Ectodermal cell (in vitro differentiated cells): ENCODE results near the gene NOTCH2NLA. TPM values are rescaled to one million over a fixed set of nuclear protein-coding genes. Genes with fewer than 3 reads are reported as not detected.
A peak's percentile ranks its signal among the peaks of the same experiment; 100 is the strongest.
"Not testable (repeated sequence)": the region's sequence is repeated elsewhere in the genome, so short reads cannot be mapped to it uniquely, and the experiment has no call there.

ENCODE experiments used
- H3K27ac ChIP-seq: 2 replicates; pipeline ENCODE4 v1.7.0; 2013; ENCODE audit warnings: mild to moderate bottlenecking, low read depth, low read length; ENCODE audit not compliant: insufficient read depth, poor library complexity, severe bottlenecking
- H3K27me3 ChIP-seq: 2 replicates; pipeline ENCODE4 v1.7.0; 2013; ENCODE audit warnings: mild to moderate bottlenecking, low read length; ENCODE audit not compliant: insufficient read depth, control insufficient read depth, poor library complexity, severe bottlenecking
- H3K36me3 ChIP-seq: one replicate; pipeline ENCODE4 v1.7.0; 2013; ENCODE audit warnings: low read length; ENCODE audit not compliant: control insufficient read depth, insufficient read depth
- H3K4me1 ChIP-seq: one replicate; pipeline ENCODE4 v1.7.0; 2013; ENCODE audit warnings: low read length; ENCODE audit not compliant: control insufficient read depth, insufficient read depth
- H3K4me3 ChIP-seq: 2 replicates; pipeline ENCODE4 v1.7.0; 2013; ENCODE audit warnings: low read depth, low read length, control low read depth; ENCODE audit not compliant: insufficient read depth
- H3K9me3 ChIP-seq: 2 replicates; pipeline ENCODE4 v1.7.0; 2013; ENCODE audit warnings: mild to moderate bottlenecking, low read length, moderate library complexity; ENCODE audit not compliant: control insufficient read depth
- WGBS, 2 experiments: methylation state at CpG; one replicate each; pipeline ENCODE4 v1.1.7; 2013; ENCODE audit warnings: missing lambda C conversion rate in 2 of 2; 5-methylcytosine and 5-hydroxymethylcytosine counted together
- polyA plus RNA-seq, 4 experiments: library from polyadenylated mRNA; stranded (reverse); fragments of 50-300 nt; gene quantifications; one replicate each; pipeline ENCODE4 v1.2.3, GENCODE V29; 2013

NOTCH2NLA gene
- polyA plus RNA-seq (2013, experiment 1 of 4): 12.8 TPM
- 14.8 TPM for polyA plus RNA-seq (2013, experiment 2 of 4)
- 10.6 TPM for polyA plus RNA-seq (2013, experiment 3 of 4)
- 11.5 TPM for polyA plus RNA-seq (2013, experiment 4 of 4)

GRCh38 chr1:146228710-146229477, at the start of gene NOTCH2NLA:
Gene NOTCH2NLA (minus strand): TSS chr1:146229021. CDS start chr1:146189337, 39,684 bp downstream.
- not testable (repeated sequence) for H3K27ac ChIP-seq, H3K4me1 ChIP-seq, H3K27me3 ChIP-seq, H3K36me3 ChIP-seq, H3K9me3 ChIP-seq
- H3K4me3 ChIP-seq: peak within 1 kb of the TSS; percentile 49
- WGBS, 2 experiments: 0 to 1% methylated on average over 21 to 30 of the region's 72 CpGs

- H3K4me1 ChIP-seq, H3K27ac ChIP-seq, H3K36me3 ChIP-seq, H3K4me3 ChIP-seq, H3K9me3 ChIP-seq, H3K27me3 ChIP-seq: not testable (repeated sequence)
- no CpG with 5 or more reads among the region's 3 CpGs for WGBS, 2 experiments
Measured at GRCh38 chr1:146278346-146278745, 49.5 kb upstream of the NOTCH2NLA start.

- H3K4me3 ChIP-seq, H3K27ac ChIP-seq, H3K9me3 ChIP-seq, H3K27me3 ChIP-seq, H3K4me1 ChIP-seq, H3K36me3 ChIP-seq: not testable (repeated sequence)
- no CpG with 5 or more reads among the region's 2 CpGs for WGBS, 2 experiments
Measured at GRCh38 chr1:146277087-146277486, 48.3 kb upstream of the NOTCH2NLA start.

GRCh38 chr1:146274083-146274482, 45.3 kb upstream of the NOTCH2NLA start:
- not testable (repeated sequence) for H3K27ac ChIP-seq, H3K4me1 ChIP-seq, H3K9me3 ChIP-seq, H3K36me3 ChIP-seq, H3K27me3 ChIP-seq, H3K4me3 ChIP-seq
- WGBS, 2 experiments: no CpG with 5 or more reads among the region's 3 CpGs

- WGBS, 2 experiments: no CpG with 5 or more reads among the region's 5 CpGs
- H3K4me3 ChIP-seq, H3K27ac ChIP-seq, H3K27me3 ChIP-seq, H3K4me1 ChIP-seq, H3K9me3 ChIP-seq, H3K36me3 ChIP-seq: not testable (repeated sequence)
Measured at GRCh38 chr1:146273194-146273593, 44.4 kb upstream of the NOTCH2NLA start.

GRCh38 chr1:146272734-146273133, 43.9 kb upstream of the NOTCH2NLA start:
- H3K27ac ChIP-seq, H3K4me1 ChIP-seq, H3K36me3 ChIP-seq, H3K27me3 ChIP-seq, H3K9me3 ChIP-seq, H3K4me3 ChIP-seq: not testable (repeated sequence)
- WGBS, 2 experiments: no CpG with 5 or more reads among the region's 3 CpGs

- not testable (repeated sequence) for H3K36me3 ChIP-seq, H3K4me3 ChIP-seq, H3K4me1 ChIP-seq, H3K9me3 ChIP-seq, H3K27ac ChIP-seq, H3K27me3 ChIP-seq
- no CpG with 5 or more reads among the region's 2 CpGs for WGBS, 2 experiments
Measured at GRCh38 chr1:146271977-146272376, 43.2 kb upstream of the NOTCH2NLA start.

- not testable (repeated sequence) for H3K9me3 ChIP-seq, H3K4me1 ChIP-seq, H3K36me3 ChIP-seq, H3K27me3 ChIP-seq, H3K27ac ChIP-seq, H3K4me3 ChIP-seq
- no CpG with 5 or more reads among the region's 9 CpGs for WGBS, 2 experiments
Measured at GRCh38 chr1:146270129-146270528, 41.3 kb upstream of the NOTCH2NLA start.

DNA sequence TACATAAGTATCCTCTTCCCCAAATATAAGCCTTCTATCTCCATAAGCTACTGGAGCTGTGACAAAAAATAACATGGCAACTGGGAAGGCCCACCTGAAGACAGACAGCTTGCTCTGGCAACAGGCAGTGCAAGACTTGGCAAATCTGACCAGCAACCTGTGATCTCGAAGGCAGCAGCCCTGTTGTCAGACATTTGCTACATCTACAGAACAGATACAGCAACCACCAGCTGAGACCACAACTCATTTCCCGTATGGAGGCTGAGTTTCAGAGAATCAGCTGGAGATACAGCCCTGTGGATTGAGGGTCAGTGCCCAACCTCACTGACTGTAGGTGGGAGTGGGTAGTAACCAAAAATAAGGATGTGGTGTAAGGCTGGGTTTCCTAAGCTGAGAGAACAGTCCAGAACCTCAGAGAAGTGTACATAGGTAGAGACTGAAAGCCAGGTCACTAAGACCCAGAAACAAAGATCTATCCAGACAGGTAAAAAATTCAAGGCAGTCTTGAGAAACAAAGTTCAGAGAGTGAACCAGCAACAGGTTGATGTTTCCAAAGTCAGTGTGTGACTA, 37.4 kb upstream of the NOTCH2NLA start:
- not testable (repeated sequence) for H3K4me1 ChIP-seq
- WGBS, 2 experiments: no CpG with 5 or more reads among the region's 2 CpGs

DNA sequence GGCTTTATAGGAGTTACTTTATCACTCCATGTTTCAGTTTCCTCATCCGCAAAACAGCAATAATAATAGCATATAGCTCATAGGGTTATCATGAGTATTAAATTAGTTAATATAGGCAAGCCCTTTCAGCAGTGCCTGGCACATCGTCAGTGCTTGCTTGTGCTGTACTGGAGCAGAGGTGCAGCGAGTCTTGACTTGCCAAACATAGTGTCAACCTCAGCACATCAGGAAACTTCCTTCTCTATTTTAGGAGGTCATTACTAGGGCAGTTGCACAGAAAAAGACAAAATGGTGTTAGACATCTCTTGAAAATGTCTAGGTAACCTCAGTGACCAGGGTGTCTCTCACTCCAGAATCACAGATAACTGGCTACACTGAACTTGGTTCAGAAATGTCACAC, 35.9 kb upstream of the NOTCH2NLA start:
- no CpG with 5 or more reads among the region's 3 CpGs for WGBS, 2 experiments
- H3K4me1 ChIP-seq, H3K4me3 ChIP-seq, H3K27ac ChIP-seq, H3K27me3 ChIP-seq, H3K9me3 ChIP-seq, H3K36me3 ChIP-seq: not testable (repeated sequence)

More for the DNA sequence above, 37.4 kb upstream of the NOTCH2NLA start:
- H3K27ac ChIP-seq, H3K9me3 ChIP-seq, H3K27me3 ChIP-seq, H3K36me3 ChIP-seq, H3K4me3 ChIP-seq: not testable (repeated sequence)
